HepG2 (cell line): Measurements from ENCODE around the gene TBC1D14. TPM values are rescaled to one million over a fixed set of nuclear protein-coding genes. Genes with fewer than 3 reads are reported as not detected.

ENCODE experiments used
- IKZF1 ChIP-seq: fragments of 450-650 bp; IDR thresholded peaks from 2 replicates; pipeline ENCODE4 v1.7.1; 2016
- JUNB ChIP-seq: sonication (generic); formaldehyde crosslinking; IDR thresholded peaks from 2 replicates; pipeline ENCODE4 v1.8.0; 2022; ENCODE audit warnings: missing genetic modification reagents, mild to moderate bottlenecking, borderline replicate concordance
- NFYB ChIP-seq: sonication (generic); formaldehyde crosslinking; IDR thresholded peaks from 2 replicates; pipeline ENCODE4 v1.4.0; 2020; ENCODE audit warnings: missing genetic modification reagents
- NR2F6 ChIP-seq, 2 experiments: IDR thresholded peaks; 2 replicates each; pipeline ENCODE4 v1.6.1; 2016; ENCODE audit warnings: antibody characterized with exemption in 1 of 2, mild to moderate bottlenecking in 1 of 2
- PHB2 ChIP-seq: fragments of 450-650 bp; IDR thresholded peaks from 2 replicates; pipeline ENCODE4 v1.6.1; 2018; ENCODE audit not compliant: partially characterized antibody
- SALL2 ChIP-seq: sonication (generic); formaldehyde crosslinking; IDR thresholded peaks from 2 replicates; pipeline ENCODE4 v1.8.1; 2023; ENCODE audit warnings: mild to moderate bottlenecking, missing genetic modification reagents, inconsistent platforms
- SKI ChIP-seq: fragments of 450-650 bp; IDR thresholded peaks from one replicate; pipeline ENCODE4 v1.6.1; 2018; ENCODE audit warnings: mild to moderate bottlenecking; ENCODE audit not compliant: partially characterized antibody
- SOX6 ChIP-seq, 2 experiments: fragments of 450-650 bp in 1 of 2; sonication (generic) in 1 of 2; formaldehyde crosslinking in 1 of 2; IDR thresholded peaks; 2 replicates each; pipeline versions ENCODE4 v1.4.0 to v1.6.1; 2017 to 2020; ENCODE audit warnings: antibody characterized with exemption in 1 of 2, mild to moderate bottlenecking in 1 of 2, missing genetic modification reagents in 1 of 2
- TCF12 ChIP-seq, 2 experiments: fragments of 450-650 bp in 1 of 2; sonication (generic) in 1 of 2; formaldehyde crosslinking in 1 of 2; IDR thresholded peaks; 2 replicates each; pipeline versions ENCODE4 v1.6.1 to v1.8.0; 2017 to 2022; ENCODE audit warnings: antibody characterized with exemption in 1 of 2, mild to moderate bottlenecking in 1 of 2, missing genetic modification reagents in 1 of 2, moderate library complexity in 1 of 2
- ZBTB14 ChIP-seq: sonication (generic); formaldehyde crosslinking; IDR thresholded peaks from 2 replicates; pipeline ENCODE4 v1.4.0; 2020; ENCODE audit warnings: missing genetic modification reagents
- ZNF362 ChIP-seq: sonication (generic); formaldehyde crosslinking; IDR thresholded peaks from 2 replicates; pipeline ENCODE4 v1.4.0; 2020; ENCODE audit warnings: missing genetic modification reagents, mild to moderate bottlenecking, borderline replicate concordance
- ZNF850 ChIP-seq: sonication (generic); formaldehyde crosslinking; conservative IDR thresholded peaks from 2 replicates; pipeline ENCODE4 v1.9.0; 2021; ENCODE audit warnings: mild to moderate bottlenecking, missing genetic modification reagents
- ZNF879 ChIP-seq: sonication (generic); formaldehyde crosslinking; IDR thresholded peaks from 2 replicates; pipeline ENCODE4 v1.8.1; 2023; ENCODE audit warnings: missing genetic modification reagents
- ZSCAN29 ChIP-seq: sonication (generic); formaldehyde crosslinking; conservative IDR thresholded peaks from 2 replicates; pipeline ENCODE4 v1.4.0; 2020; ENCODE audit warnings: mild to moderate bottlenecking, missing genetic modification reagents
- polyA plus RNA-seq, 8 experiments: library from polyadenylated mRNA; depleted of rRNA in 3 of 8; stranded (reverse) in 7 of 8; unstranded in 1 of 8; fragments of >200 nt; fragmentation: Illumina TruSeq in 4 of 8; extraction: Trizol in 4 of 8; gene quantifications; 2 replicates each; pipeline versions ENCODE4 v1.2.1 to v1.2.3, GENCODE V29; 2011 to 2016; ENCODE audit warnings: low read depth in 4 of 8, missing spikeins in 1 of 8, mixed read lengths in 1 of 8; ENCODE audit not compliant: insufficient read depth in 1 of 8
- total RNA-seq, 5 experiments: library from RNA; depleted of rRNA; stranded (reverse); fragments of >200 nt; fragmentation: Illumina TruSeq; extraction: Trizol; gene quantifications; 2 replicates each; pipeline ENCODE4 v1.2.3, GENCODE V29; 2016; ENCODE audit warnings: low read depth in 1 of 5
- TF ChIP-seq, protein P1 (sequence below): IDR thresholded peaks from 2 replicates; pipeline ENCODE4 v1.6.1; 2016; ENCODE audit warnings: low read depth, missing genetic modification reagents, missing compliant biosample characterization

TBC1D14 gene
- total and polyA plus RNA-seq, 2 of the 13 experiments (the other 11 are each of a cell fraction or from before 2014, with no cell fraction given): 29.5 to 46.5 TPM

GRCh38 chr4:7067452-7068278, 158.0 kb downstream of the TBC1D14 start, which contains the start of gene GRPEL1 (continued):
- TF ChIP-seq ZBTB14 (CRISPR knock-in tag) (peak; percentile 69), PHB2 (no peak), SALL2 (CRISPR knock-in tag) (no peak), ZNF362 (CRISPR knock-in tag) (no peak; the same call in 1 of the 2 replicates), SKI (no peak), ZNF850 (CRISPR knock-in tag) (no peak), JUNB (CRISPR knock-in tag) (no peak), ZSCAN29 (CRISPR knock-in tag) (0 out of 2 replicates have a peak, but pooled peaks have one; percentile 43), IKZF1 (no peak), TCF12 (IDR thresholded peaks at IDR 0.05) (no peak), TCF12 (CRISPR knock-in tag; IDR thresholded peaks at IDR 0.05) (no peak; the same call in none of the 2 replicates), NR2F6 (IDR thresholded peaks at IDR 0.05) (peak; percentile 77), NR2F6 (CRISPR knock-in tag; IDR thresholded peaks at IDR 0.05) (peak; percentile 72), SOX6 (IDR thresholded peaks at IDR 0.05) (no peak), SOX6 (CRISPR knock-in tag; IDR thresholded peaks at IDR 0.05) (no peak; the same call in 1 of the 2 replicates), ZNF879 (no peak), NFYB (CRISPR knock-in tag) (peak; percentile 87)
- TF ChIP-seq, protein P1, sequence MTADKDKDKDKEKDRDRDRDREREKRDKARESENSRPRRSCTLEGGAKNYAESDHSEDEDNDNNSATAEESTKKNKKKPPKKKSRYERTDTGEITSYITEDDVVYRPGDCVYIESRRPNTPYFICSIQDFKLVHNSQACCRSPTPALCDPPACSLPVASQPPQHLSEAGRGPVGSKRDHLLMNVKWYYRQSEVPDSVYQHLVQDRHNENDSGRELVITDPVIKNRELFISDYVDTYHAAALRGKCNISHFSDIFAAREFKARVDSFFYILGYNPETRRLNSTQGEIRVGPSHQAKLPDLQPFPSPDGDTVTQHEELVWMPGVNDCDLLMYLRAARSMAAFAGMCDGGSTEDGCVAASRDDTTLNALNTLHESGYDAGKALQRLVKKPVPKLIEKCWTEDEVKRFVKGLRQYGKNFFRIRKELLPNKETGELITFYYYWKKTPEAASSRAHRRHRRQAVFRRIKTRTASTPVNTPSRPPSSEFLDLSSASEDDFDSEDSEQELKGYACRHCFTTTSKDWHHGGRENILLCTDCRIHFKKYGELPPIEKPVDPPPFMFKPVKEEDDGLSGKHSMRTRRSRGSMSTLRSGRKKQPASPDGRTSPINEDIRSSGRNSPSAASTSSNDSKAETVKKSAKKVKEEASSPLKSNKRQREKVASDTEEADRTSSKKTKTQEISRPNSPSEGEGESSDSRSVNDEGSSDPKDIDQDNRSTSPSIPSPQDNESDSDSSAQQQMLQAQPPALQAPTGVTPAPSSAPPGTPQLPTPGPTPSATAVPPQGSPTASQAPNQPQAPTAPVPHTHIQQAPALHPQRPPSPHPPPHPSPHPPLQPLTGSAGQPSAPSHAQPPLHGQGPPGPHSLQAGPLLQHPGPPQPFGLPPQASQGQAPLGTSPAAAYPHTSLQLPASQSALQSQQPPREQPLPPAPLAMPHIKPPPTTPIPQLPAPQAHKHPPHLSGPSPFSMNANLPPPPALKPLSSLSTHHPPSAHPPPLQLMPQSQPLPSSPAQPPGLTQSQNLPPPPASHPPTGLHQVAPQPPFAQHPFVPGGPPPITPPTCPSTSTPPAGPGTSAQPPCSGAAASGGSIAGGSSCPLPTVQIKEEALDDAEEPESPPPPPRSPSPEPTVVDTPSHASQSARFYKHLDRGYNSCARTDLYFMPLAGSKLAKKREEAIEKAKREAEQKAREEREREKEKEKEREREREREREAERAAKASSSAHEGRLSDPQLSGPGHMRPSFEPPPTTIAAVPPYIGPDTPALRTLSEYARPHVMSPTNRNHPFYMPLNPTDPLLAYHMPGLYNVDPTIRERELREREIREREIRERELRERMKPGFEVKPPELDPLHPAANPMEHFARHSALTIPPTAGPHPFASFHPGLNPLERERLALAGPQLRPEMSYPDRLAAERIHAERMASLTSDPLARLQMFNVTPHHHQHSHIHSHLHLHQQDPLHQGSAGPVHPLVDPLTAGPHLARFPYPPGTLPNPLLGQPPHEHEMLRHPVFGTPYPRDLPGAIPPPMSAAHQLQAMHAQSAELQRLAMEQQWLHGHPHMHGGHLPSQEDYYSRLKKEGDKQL: no peak
